IPS-18a (cell line): ENCODE data around the gene RGS16.
"Not testable (repeated sequence)": the region's sequence is repeated elsewhere in the genome, so short reads cannot be mapped to it uniquely, and the experiment has no call there.

ENCODE experiments used
- H3K27ac ChIP-seq: one replicate; pipeline ENCODE4 v1.5.1; 2013; ENCODE audit warnings: low read length
- H3K27me3 ChIP-seq: one replicate; pipeline ENCODE4 v1.6.1; 2013; ENCODE audit warnings: mild to moderate bottlenecking, low read length; ENCODE audit not compliant: control insufficient read depth, insufficient read depth
- H3K36me3 ChIP-seq: one replicate; pipeline ENCODE4 v1.6.1; 2013; ENCODE audit warnings: low read depth, low read length; ENCODE audit not compliant: control insufficient read depth
- H3K4me1 ChIP-seq: one replicate; pipeline ENCODE4 v1.6.1; 2013; ENCODE audit warnings: low read depth, low read length; ENCODE audit not compliant: control insufficient read depth
- H3K4me3 ChIP-seq: one replicate; pipeline ENCODE4 v1.5.1; 2013; ENCODE audit warnings: low read length
- H3K9ac ChIP-seq: one replicate; pipeline ENCODE4 v1.6.1; 2013; ENCODE audit warnings: mild to moderate bottlenecking, low read length, moderate library complexity
- H3K9me3 ChIP-seq: one replicate; pipeline ENCODE4 v1.6.1; 2013; ENCODE audit warnings: low read depth, low read length; ENCODE audit not compliant: control insufficient read depth

Gene RGS16

DNA sequence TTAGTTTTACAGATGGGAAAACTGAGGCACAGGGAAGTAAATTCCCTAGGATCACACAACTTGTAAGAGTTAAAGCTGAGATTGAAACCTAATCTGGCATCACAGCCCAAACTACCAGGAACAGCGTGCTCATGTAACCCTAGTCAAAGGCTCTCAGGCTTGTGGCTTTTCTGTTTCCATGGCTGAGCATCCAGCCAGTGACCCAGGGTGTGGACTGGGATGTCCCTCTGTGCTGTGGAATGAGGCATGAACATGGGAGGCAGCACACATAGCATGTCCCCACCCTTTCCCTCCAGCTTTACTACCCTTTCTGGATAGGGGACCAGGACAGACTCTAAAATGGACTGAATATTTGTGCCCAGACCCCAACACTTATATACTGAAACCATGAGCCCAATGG is 35.1 kb upstream of the RGS16 start:
- Histone ChIP-seq H3K4me3 (no peak overlapping the region), H3K27me3 (no peaks in the 10 kb centered on the region), H3K4me1 (no peaks in the 10 kb centered on the region), H3K27ac (no peak overlapping the region), H3K36me3 (no peaks in the 10 kb centered on the region), H3K9ac (no peak overlapping the region), H3K9me3 (no peaks in the 10 kb centered on the region)

DNA sequence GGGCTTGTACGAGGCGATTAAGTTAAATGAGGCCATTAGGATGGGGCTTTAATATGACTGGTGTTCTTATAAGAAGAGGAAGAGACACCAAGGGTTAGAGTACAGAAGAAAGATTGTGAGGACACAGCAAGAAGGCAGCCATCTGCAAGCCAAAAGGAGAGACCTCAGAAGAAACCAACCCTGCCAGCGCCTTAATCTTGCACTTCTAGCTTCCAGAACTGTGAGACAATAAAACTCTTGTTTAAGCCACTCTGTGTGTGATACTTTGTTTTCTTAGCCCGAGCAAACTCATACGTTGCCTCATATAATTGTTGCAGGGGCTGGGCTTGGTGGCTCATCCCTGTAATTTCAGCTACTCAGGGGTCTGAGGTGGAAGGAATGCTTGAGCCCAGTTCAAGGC is 33.6 kb upstream of the RGS16 start:
- Histone ChIP-seq H3K27ac (no peak overlapping the region), H3K9ac (no peak overlapping the region), H3K27me3 (no peaks in the 10 kb centered on the region), H3K9me3 (no peaks in the 10 kb centered on the region), H3K4me3 (no peak overlapping the region), H3K4me1 (peaks cover 10% of the 10 kb centered on the region), H3K36me3 (no peaks in the 10 kb centered on the region)

DNA sequence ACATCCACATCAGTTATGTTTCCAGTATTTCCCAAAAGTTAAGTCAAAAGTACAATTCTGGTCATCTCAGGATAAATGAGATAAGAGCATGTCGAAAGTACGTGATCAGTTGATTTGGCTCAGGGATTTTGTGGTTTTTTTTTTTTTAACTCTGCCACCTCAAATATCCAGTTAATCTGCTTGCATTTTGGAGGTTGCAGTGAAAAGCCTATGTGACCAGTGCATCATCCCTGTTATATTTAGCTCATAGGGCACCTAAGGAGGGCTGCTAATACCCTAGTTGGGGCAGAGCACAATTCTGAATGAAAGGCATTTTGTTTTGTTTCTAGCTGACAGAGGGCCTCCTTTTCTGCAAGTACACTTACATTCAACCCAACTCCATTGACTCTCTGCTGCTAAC is 31.7 kb upstream of the RGS16 start:
- Histone ChIP-seq H3K4me3 (no peak overlapping the region), H3K9ac (no peak overlapping the region), H3K9me3 (no peaks in the 10 kb centered on the region), H3K27me3 (no peaks in the 10 kb centered on the region), H3K27ac (no peak overlapping the region), H3K36me3 (no peaks in the 10 kb centered on the region), H3K4me1 (peaks cover 14% of the 10 kb centered on the region)

DNA sequence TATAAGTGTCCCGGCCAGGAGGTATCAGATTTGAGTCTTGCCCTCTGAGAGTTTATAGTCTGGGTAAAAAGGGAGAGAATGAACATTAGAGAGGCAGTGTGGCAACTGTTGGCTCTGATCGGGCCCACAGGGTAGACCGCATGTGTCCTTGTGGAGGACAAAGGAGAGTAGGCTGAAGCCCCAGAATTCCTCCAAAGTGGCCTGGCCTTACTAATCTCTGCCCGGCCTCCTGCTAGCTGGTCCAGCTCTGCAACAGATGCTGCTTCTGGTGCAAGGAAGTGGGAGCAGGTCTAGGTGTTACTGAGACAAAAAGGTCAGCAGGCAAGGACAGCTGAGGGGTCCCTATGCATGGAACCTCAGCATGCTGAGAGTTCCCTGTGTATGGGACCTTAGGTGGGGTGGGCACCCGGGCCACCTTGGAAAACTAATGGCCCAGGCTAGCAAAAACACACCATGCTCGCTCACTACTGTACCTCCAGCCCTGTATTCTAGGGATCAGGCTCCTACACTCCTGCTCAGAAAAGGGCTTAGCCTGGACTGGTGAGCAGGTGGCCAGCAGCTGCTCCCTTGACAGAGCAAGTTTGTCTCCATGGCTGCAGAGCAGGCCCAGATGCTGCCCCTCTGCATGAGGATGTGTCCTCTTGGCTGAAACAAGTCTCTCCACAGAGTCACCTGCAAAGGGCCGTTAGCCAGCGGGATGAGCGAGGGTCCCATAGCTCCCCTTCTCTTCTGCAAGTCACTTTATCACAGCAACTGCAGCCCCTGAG is 30.3 kb upstream of the RGS16 start:
- Histone ChIP-seq H3K4me3 (no peak overlapping the region), H3K4me1 (peaks cover 22% of the 10 kb centered on the region), H3K27ac (no peak overlapping the region), H3K9me3 (no peaks in the 10 kb centered on the region), H3K36me3 (no peaks in the 10 kb centered on the region), H3K27me3 (no peaks in the 10 kb centered on the region), H3K9ac (no peak overlapping the region)

DNA sequence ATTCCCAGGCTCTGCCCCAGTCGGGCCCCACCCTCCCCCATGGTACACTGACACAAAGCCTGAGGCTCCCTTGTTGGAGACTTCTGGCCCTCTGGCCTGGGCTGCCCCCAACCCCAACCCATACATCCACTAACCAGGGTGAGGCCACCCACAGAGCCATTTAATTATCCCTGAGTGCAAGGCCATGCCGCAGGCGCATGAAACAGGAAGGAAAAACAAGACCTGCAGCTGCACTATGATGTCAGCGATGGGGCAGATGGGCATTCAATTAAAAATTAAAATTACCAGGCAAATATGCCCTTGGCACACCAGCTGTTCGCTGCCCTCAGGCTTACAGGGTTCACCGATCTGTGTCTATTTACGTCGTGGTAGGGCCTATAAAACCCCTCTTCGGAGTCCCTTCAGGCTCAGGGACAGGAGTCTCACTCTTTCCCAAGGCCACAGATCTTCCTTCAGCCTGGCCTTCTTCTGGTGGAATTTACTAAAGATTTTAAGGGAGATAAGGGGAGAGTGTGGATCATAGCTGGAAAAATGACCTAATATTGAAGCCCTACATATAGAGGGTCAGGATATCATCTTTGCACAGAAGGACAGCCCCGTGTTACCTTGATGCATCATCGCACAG is 29.6 kb upstream of the RGS16 start:
- Histone ChIP-seq H3K9ac (no peak overlapping the region), H3K27me3 (no peaks in the 10 kb centered on the region), H3K9me3 (no peaks in the 10 kb centered on the region), H3K4me1 (peaks cover 25% of the 10 kb centered on the region), H3K4me3 (no peak overlapping the region), H3K27ac (no peak overlapping the region), H3K36me3 (no peaks in the 10 kb centered on the region)

DNA sequence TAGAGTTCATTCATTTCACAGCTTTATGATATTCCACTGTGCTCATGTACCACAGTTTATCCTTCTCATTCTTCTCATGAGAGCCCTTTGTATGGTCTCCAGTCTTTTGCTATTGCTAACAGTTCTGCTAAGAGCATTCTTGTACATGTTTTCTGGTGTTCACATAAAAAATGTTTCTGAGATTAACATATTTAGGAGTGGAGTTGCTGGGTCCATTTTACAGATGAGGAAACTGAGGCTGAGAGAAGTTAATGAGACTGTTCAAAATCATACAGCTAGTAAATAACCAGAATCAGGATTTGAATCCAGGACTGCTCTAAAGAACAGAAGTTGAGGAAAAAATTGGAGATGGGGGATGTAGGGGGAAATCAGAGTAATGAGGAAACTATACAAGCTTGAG is 28.8 kb upstream of the RGS16 start:
- Histone ChIP-seq H3K27ac (no peak overlapping the region), H3K9me3 (no peaks in the 10 kb centered on the region), H3K27me3 (no peaks in the 10 kb centered on the region), H3K4me1 (peaks cover 25% of the 10 kb centered on the region), H3K4me3 (no peak overlapping the region), H3K9ac (no peak overlapping the region), H3K36me3 (no peaks in the 10 kb centered on the region)

DNA sequence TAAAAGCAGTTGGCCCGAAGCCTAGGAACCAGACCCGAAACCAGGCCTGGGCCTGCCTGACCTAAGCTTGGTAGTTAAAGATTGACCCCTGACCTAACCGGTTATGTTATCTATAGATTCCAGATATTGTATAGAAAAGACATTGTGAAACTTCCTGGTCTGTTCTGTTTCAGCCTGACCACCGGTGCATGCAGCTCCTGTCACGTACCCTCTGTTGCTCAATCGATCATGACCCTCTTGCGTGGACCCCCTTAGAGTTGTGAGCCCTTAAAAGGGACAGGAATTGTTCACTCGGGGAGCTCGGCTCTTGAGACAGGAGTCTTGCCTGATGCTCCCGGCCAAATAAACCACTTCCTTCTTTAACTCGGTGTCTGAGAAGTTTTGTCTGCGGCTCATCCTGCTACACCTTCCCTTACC is 28.3 kb upstream of the RGS16 start:
- H3K4me1 ChIP-seq = peaks cover 25% of the 10 kb centered on the region
- not testable (repeated sequence) for H3K9ac ChIP-seq, H3K27ac ChIP-seq, H3K4me3 ChIP-seq, H3K27me3 ChIP-seq, H3K36me3 ChIP-seq, H3K9me3 ChIP-seq

DNA sequence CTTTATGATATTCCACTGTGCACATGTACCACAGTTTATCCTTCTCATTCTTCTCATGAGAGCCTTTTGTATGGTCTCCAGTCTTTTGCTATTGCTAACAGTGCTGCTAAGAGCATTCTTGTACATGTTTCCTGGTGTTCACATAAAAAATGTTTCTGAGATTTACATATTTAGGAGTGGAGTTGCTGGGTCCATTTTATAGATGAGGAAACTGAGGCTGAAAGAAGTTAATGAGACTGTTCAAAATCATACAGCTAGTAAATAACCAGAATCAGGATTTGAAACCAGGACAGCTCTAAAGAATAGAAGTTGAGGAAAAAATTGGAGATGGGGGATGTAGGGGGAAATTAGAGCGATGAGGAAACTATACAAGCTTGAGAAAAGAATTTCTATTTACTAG is 27.8 kb upstream of the RGS16 start:
- H3K27me3 ChIP-seq = no peaks in the 10 kb centered on the region
- no peak overlapping the region for H3K9ac ChIP-seq
- H3K4me3 ChIP-seq = no peak overlapping the region
- no peaks in the 10 kb centered on the region for H3K9me3 ChIP-seq
- H3K27ac ChIP-seq = no peak overlapping the region
- peaks cover 25% of the 10 kb centered on the region for H3K4me1 ChIP-seq
- no peaks in the 10 kb centered on the region for H3K36me3 ChIP-seq

DNA sequence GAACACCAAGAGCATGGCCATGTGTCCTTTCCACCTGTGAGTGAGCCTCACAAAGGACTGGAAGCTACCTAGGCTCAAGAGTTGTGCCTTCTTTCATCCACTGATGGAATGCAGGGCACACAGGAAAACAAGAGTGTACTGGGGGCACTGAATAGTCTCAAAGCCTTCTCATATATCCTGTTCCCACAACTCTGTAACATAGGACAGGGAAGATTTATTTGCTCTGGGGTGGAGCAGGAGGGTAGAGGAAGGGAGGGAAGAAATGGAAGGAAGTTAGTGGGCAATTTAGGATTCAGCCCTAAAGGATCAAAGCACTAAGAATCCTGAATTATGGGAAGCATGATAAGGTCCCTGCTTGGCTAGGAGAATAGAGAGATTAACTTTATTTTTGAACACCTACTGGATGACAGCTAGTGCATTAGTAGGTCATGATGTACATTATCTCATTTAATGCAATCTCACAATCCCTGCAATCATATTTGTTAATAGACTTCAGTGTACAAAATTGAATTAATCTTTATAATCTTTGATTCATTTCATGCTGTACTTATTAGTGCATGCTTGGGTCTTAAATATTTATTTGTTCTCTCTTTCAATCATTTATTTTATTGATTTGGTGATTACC is 27.0 kb upstream of the RGS16 start:
- H3K36me3 ChIP-seq = no peaks in the 10 kb centered on the region
- no peak overlapping the region for H3K27ac ChIP-seq
- H3K4me3 ChIP-seq = no peak overlapping the region
- H3K27me3 ChIP-seq = no peaks in the 10 kb centered on the region
- H3K9me3 ChIP-seq = no peaks in the 10 kb centered on the region
- peaks cover 29% of the 10 kb centered on the region for H3K4me1 ChIP-seq
- H3K9ac ChIP-seq = no peak overlapping the region

DNA sequence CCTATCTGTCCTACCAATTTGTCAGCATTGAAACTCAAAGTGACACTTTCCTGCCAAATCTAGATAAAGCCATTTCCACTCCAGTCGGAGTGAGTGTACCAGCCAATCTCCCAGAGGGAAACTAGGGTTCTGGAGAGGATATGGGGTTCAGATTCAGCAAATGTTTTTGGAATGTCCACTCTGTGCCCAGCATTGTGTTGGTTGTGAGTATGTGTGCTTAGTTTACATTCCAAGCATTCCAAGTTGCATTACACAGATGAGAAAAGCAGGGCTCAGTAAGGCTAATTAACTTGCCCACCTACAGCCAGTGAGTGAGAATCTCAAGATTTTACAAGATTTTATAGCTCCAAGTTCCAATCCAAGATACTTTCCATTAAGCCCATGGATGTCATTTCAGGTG is 26.4 kb upstream of the RGS16 start:
- Histone ChIP-seq H3K27ac (no peak overlapping the region), H3K27me3 (no peaks in the 10 kb centered on the region), H3K9me3 (no peaks in the 10 kb centered on the region), H3K4me3 (no peak overlapping the region), H3K9ac (no peak overlapping the region), H3K36me3 (no peaks in the 10 kb centered on the region), H3K4me1 (peaks cover 34% of the 10 kb centered on the region)

DNA sequence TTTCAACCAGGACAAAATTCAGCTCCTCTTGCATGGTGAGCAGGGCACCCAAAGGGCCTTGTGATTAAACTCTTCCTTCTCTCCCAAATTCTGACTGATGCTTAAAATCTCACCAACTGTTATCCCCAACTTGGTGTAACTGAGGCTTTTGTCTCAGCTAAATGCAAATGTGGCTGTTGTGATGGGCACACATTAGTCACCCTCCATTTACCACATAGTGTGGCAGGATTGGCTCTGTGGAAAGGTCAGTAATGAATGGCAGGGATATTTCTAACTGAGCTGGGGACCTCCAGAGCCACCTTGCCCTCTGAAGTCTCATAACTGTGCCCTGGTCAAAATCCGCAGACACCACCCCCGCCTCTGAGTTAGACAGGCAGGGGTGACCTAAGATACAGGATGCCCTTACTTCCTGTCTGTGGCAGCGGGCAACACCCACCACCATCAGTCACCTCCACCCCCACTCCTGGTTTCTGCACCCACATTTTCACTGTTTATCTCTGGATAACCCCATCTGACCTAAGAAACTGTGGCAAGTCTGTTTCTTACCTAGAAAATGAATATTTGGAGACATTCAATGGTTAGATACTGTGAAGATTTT is 25.4 kb upstream of the RGS16 start:
- Histone ChIP-seq H3K4me3 (no peak overlapping the region), H3K27me3 (no peaks in the 10 kb centered on the region), H3K4me1 (peaks cover 34% of the 10 kb centered on the region), H3K36me3 (no peaks in the 10 kb centered on the region), H3K27ac (no peak overlapping the region), H3K9me3 (no peaks in the 10 kb centered on the region), H3K9ac (no peak overlapping the region)
